Uterus (tissue), 2 donors: ENCODE results near the gene VAT1L.

ENCODE experiments used
- CTCF ChIP-seq, 4 experiments: fragments of 200-600 bp in 2 of 4; fragments of 450-650 bp in 2 of 4; sonication (generic) in 2 of 4; IDR thresholded peaks; one replicate each; pipeline ENCODE4 v1.5.1; 2016 to 2019; ENCODE audit warnings: antibody characterized with exemption in 4 of 4, mild to moderate bottlenecking in 2 of 4, moderate library complexity in 1 of 4
- POLR2A ChIP-seq, 2 donors: fragments of 450-650 bp; IDR thresholded peaks; one replicate each; pipeline ENCODE4 v1.6.1; 2016; ENCODE audit warnings: antibody characterized with exemption in 2 of 2, mild to moderate bottlenecking in 1 of 2, moderate library complexity in 1 of 2

DNA sequence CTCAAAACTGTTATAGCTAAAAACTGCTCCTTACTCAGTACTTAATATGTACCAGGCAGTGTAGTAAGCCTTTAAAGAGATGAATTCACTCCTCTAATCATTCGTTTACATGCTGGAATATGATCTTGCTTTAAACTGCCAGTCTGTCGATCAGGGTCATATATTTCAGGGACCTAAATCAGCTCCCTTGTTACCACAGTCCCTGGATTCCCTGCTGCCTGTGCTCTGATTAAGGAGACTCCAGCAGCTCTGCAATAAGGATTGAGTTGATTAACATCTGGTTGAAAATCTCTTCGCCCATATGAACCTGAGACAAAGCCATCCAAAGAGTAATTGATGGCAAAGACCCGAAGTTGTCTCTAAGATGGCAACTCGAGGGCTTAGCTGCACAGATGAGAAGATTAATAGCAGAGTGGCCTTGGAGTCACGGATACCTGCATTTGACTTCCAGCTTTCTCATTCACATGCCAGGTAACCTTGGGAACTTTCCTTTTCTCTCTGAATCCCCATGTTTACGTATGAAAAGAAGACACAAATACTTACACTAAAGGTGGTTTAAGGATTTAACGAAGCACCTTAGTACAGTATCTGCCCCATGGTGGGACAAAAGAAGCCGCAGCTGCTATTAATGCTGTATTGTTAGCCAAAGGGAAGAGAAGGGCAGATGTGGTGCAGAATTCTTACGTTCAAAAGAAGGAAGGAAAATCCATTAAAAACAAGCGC is 68.2 kb downstream of the VAT1L start:
- no peak for TF ChIP-seq CTCF (IDR thresholded peaks at IDR 0.05)
- no peak for TF ChIP-seq POLR2A (IDR thresholded peaks at IDR 0.05)
